Central memory CD4-positive, alpha-beta T cell (primary cell): ENCODE measurements around the gene VDAC1.
A peak's percentile ranks its signal among the peaks of the same experiment; 100 is the strongest.
"Not testable (repeated sequence)": the region's sequence is repeated elsewhere in the genome, so short reads cannot be mapped to it uniquely, and the experiment has no call there.

Experiments
- DNase-seq: peaks from one replicate; pipeline ENCODE4 v3.0.0; 2022

Gene VDAC1

DNA sequence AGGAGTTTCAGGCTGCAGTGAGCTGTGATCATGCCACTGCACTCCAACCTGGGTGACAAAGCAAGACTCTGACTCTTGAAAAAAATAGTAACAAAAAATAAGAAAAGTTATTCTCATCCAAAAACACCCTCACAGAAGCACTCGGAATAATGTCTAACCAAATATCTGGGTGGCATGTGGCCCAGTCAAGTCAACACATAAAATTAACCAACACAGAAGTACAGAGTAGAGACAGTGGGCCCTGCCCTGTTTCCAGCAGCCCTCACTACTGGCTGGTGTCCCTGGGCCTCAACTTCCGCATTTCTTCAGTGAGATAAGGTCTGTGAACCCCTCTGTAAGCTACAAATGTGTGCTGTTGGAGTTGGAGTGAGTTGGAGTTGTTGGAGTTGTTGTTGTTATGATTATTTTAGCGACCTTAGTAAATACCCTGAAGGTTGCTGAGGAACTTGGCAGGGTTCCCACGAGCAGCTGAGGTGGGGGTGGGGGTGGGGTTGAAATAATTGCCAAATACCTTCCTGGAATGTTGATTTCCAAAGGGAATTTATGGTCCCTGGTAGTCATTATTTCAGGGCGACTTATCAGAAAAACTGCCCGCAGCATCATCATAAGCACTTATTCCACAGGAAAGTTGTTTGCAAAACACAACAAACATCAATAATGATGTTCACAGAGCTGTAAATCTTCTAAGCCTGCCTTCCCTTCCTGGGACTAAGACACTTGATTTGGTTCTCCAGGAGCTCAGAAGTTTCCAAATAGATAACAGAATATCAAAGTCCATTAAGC lies 66.5 kb downstream of the VDAC1 start:
- no peak for DNase-seq

DNA sequence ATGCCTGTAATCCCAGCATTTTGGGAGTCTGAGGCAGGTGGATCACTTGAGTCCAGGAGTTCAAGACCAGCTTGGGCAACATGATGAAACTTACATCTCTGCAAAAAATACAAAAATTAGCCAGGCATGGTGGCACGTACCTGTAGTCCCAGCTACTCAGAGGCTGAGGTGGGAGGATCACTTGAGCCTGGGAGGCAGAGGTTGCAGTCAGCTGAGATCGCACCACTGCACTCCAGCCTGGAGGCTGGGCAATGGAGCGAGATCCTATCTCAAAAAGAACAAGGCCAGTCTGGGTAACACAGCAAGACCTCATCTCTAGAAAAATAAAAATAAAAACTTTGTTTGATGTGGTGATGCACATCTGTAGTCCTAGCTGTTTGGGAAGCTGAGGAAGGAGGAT lies 67.1 kb downstream of the VDAC1 start:
- not testable (repeated sequence) for DNase-seq

DNA sequence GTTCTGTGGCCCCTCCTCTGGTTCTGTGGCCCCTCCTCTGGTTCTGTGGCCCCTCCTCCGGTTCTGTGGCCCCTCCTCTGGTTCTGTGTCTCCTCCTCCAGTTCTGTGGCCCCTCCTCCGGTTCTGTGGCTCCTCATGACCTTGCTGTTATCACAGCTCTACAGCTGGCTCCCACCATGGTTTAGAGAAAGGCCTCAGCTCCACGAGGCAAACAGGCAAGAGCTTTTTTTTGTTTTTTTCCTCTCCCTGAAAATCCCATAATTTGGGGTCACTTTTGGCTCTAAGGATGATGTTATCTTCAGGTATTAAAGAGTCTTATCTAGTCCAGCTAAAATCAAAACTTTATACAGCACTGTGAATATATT lies 68.1 kb downstream of the VDAC1 start:
- no peak for DNase-seq

DNA sequence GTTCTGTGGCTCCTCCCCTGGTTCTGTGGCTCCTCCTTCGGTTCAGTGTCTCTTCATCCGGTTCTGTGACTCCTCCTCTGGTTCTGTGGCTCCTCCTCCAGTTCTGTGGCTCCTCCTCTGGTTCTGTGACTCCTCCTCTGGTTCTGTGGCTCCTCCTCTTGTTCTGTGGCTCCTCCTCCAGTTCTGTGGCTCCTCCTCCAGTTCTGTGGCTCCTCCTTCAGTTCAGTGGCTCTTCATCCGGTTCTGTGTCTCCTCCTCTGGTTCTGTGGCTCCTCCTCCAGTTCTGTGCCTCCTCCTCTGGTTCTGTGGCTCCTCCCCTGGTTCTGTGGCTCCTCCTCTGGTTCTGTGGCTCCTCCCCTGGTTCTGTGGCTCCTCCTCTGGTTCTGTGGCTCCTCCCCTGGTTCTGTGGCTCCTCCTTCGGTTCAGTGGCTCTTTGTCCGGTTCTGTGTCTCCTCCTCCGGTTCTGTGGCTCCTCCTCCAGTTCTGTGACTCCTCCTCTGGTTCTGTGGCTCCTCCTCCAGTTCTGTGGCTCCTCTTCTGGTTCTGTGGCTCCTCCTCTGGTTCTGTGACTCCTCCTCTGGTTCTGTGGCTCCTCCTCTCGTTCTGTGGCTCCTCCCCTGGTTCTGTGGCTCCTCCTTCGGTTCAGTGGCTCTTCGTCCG lies 68.7 kb downstream of the VDAC1 start:
- not testable (repeated sequence) for DNase-seq

DNA sequence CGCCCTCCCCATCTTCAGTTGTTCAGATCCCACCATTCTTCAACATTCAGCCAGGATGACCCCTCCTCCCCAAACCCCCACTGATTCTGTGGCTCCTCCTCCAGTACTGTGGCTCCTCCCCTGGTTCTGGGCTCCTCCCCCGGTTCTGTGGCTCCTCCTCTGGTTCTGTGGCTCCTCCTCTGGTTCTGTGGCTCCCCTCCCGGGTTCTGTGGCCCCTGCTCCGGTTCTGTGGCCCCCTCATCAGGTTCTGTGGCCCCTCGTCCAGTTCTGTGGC lies 69.2 kb downstream of the VDAC1 start:
- DNase-seq: no peak

DNA sequence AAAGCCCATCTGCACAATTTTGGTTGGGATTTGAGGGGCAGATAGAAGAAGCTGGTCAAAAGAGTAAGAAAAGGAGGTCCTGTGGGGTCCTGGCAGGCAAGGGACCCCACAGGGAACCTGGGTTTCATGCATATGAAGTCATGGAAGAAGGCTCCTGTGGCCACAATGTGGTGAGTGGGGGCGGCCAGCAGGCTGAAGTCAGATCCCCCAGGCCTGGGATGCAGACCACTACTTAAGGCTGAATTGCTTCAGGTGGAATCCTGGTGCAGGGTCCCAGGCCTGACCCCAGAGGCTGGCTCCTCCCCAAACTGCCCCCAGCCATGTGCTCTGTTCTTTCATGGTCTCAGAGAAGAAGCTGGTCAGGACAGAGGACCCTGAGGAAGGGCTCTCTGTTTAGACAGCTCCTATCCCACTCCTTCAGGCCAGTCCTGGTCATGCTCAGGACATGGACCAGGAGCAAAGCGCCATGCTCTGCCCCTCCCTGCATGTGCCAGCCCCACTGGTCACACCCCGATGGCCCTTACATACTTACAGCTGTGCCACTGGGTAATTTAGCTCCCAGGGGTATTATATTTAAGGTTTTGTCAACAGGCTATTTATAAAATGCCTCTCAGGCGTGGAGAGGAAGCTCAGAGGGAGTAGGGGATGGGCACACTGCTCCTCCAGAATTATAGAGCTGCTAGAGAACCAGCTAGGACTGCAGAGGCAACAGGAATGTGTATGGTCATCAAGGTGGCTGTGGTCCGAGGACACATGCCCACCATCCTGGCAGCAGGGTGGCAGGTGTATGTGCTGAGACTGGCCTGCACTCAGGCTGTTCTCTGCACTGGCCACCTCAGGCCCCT lies 69.7 kb downstream of the VDAC1 start:
- no peak for DNase-seq

DNA sequence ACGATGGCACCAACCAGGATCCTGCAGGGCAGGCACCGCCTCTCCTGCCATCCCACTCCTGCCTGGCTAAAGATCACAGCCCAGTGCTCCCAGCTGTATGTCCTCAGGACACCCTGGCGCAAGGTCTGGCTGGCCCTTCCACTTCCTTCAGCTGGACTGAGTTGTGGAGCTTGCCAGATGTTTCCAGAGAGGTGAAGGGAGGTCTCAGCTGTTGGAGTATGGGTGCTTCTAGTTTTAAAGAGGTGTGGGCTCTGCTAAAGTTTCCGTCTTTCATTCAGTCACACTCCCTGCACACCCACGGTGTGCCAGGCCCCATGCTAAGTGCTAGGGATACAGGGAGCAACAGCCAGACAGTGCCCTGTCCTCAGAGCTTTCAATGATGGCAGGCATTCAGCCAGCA lies 70.5 kb downstream of the VDAC1 start:
- no peak for DNase-seq

DNA sequence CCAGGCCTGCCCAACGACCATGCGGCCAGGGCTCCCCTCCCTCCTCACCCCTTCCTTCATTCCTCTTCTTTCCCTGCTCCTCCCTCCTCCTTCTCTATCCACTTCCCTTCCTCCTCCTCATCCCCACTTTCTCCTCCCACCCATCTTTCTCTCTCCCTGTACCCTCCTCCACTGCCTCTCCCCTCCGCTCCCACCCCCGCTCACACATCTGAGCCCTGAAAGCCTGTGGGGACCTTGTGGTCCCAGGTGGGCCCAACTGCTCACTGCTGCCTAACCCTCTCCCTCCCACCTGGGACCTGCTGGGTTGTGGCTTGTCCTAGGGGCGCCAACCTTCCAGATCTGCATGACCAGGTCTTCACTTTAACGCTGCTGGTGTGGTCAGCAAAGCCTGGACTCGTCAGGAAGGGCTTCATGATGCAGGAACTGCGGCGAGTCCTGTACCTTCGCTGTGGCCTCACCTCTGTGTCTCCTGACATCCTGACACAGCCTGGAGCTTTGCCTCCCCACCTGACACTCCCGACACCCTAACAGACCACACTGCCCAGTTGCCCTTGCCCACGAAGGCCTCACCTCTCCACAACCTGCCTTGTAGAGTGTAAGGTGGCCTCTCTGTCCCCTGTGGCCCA lies 71.0 kb downstream of the VDAC1 start:
- DNase-seq: no peak

DNA sequence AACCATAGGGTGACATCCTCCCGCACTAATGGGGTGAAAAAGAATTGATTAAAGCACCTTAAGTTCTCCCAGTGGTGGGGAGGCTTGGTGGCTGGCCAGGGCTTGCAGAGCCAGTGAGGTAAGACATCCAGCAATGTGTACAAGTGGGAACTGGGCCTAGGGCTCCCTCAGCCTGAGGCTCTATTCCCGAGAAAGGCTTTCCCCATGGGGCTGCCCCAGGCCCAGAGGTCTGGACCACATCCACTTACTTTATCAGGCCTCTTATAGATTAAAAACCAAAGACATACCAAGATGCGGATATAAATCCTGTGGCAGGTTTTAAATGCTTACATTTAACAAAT lies 71.6 kb downstream of the VDAC1 start:
- DNase-seq: no peak

DNA sequence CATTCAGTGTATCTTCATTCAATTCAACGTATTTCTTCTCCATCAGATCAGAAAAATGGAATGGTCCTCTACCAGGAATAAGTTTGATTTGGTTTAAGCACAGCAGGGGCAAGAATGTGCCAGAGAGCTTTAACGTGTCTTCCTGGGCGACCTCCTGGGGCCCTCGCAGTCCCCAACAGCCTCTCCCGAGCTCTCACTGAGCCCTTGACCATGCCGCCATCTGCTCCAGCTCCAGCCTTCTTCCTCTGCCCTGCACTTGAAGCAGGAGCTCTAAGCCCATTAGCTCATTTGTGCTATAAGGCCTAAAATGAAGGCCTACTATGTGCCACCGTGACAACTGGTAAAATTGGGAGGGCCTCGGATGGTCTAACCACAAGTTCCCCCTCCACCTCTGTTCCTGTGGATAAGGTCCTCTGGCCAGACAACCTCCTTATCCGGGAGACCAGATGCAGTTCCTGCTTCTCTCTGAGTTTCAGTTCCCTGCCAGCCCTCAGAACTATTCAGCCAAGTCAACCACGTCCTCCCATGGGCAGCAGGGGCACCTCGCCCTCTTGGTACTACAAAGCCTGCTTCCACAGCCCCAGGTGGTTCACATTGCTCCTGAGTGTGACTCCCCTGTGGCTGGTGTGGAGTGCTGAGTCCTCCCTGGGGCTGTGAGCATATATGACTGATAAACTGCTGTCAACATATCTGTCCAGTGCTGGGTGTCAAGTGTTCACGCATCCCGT lies 72.2 kb downstream of the VDAC1 start:
- no peak for DNase-seq

DNA sequence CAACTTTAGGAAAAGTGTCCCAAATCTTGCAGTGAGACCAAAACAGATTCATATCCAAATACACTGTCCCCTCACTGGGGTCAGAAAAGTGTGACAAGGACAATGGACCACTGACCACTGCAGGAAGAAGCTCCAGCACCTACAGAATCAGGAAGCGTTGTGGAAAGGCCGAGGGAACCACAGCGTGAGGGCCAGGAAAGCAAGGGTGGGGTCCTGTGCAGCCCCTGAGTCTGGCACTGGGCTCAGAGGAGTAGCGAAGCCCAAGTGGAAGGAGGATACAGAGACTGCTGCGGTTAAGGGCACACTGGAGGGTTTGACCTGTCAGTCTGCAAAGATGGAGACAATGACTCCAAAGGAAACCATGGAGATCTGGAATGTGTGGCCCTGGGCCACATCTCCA lies 73.2 kb downstream of the VDAC1 start:
- DNase-seq: no peak

DNA sequence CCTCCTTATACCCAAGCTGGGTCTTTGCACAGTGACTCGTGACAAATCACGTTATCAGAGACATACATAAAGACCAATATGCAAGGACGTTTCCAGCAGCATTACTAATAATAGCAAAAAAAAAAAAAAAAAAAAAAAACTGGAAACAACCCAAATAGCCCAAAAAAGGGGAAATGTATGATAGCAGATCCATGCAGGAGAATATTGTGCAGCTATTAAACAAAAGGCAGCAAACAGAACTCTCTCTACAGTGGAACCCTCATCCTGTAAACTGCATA lies 74.0 kb downstream of the VDAC1 start:
- no peak for DNase-seq

DNA sequence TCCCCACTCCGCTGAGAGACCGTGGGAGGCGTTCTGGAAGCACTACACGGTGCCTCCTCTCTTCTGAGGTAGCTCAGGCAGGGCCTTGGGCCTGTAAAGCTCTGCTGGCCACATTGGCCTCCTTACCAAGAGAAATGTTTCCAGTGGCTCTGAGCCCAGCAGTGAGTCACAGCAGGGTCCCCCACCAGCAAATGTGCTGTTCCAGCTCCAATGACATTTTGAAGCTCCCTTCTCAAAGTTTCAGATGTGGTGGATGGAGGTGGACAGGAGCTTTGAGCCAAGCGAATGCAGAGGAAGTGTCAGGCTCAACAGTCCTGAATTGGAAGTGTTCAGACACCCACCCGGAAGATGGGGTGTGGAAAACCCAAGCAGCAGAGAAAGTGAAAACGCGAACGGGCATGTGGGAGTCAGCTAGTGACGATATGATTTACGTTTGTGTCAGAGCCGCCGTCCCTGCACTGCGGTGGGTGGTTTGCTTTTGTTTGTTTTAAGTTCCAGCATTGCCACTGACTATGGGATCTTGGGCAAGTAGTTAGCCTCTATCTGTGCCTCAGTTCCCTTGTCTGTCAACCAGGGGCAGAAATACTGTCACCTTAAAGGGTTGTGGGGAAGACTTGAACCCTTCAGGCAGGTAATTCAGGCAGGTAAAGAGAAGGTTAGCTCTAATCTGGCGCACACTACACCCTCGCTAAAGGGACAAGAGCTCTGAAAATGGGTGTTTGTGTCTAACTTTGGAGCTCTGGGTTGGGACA lies 74.5 kb downstream of the VDAC1 start:
- DNase-seq: peak; percentile 63

DNA sequence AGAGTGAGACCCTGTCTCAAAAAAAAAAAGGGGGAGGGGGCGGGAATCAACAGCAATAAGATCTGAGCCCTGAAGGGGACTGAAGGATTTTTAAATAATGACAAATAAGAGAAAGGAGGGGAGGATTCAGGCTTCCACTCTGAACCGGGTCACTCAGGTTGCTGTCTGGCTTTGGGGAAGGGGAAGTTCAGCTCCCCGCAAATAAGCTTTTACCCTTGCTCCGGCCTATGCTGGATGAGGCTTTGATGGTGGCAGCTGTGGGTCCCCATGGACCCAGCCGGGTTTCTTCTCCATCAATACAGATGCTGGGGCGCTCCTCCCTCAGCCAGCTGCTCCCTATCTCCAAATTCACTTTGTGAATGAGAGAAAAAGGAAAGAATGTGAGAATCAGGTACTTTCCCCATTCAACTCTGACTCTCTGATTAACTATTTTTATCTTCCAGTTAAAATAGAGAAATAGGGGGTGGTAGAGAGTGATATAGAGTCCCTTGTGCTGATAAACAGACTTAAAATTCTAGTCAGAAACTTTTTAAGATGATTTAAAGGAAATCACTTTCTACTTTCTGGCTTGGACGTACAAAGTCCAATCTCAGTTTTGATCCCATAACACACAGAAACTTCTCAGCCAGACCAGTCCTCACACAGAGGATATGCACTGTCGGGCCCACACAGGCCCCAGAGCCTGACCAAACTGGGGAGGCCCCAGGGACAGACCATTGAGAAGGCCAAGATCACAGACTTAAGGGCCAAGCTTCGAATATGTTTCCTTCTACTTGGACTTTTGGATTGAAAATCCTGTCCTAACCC lies 76.0 kb downstream of the VDAC1 start:
- no peak for DNase-seq

DNA sequence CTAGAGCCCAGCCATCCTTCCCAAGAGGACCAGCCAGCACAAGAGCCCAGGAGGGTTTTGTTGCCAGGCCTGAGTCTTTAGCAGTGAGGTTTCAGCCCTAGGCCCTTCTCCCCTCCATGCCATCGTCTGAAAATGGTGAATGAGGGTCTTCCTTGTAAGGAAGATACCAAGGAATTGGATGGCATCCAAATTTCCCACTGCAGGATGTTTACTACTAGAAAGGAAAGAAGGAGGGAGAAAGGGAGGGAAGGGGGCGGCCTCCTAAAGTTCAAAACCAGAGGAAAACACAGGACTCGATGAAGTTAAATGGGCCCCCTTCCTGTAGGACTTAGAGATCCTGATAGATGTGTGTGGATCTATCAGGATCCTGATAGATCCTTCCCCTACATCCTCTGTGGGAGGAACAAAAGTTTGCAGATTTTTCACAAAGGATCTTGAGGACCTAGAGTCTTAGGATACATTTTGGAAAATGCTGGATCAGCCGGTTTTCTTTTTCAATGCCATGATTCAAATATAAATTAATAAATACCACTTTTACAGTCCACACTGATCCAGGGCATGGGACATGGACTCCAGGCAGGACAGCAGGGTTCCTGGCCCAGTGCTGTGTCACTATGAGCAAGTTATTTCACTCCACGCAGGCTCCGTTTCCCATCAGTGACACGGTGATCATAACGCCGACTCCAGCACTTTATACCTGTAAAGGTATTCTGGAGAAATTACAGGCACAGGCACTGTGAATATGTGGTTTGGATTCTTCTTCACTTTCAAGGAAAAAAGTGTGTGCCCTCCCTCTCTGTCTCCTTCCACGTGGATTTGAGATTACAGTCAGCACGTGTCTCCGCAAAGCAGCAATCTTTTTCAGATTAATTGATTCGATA lies 77.2 kb downstream of the VDAC1 start:
- no peak for DNase-seq

DNA sequence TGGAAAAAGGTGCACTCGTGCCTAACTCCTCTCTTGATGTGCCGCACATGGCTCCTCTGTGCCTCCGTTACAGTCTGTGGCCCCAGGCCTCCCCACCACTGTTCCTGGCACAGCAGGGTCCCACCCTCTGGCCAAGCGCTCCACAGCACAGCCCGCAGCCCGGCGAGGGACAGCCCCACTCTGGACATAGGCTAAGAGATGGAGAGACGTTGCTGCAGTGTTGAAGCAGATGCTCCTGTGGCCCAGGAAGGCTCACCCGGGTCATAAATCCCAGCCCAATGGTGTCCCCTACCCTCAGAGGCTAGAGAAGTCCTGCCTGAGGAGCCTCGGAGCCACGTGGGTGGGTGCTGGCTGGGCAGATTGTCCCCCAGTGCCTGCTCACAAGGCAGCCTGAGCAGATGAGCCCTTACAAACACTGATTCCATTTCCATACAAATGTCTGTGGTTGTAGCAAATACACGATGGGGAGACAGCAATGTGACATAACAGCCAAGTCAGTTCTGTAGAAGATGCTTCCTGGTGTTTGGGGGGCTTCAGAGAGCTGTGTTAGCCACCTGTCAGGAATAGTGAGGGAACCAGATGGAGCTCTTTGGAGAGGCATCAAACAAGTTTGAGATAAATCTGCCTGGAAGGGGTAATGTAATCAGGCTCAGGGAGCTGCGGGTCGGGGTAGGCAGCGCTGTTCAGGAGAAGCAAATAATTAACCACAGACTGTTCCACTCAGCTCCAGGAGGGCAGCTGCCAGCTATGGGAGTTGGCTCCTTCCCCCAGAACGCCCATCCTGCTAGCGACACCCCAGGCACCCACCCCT lies 78.1 kb downstream of the VDAC1 start:
- no peak for DNase-seq

DNA sequence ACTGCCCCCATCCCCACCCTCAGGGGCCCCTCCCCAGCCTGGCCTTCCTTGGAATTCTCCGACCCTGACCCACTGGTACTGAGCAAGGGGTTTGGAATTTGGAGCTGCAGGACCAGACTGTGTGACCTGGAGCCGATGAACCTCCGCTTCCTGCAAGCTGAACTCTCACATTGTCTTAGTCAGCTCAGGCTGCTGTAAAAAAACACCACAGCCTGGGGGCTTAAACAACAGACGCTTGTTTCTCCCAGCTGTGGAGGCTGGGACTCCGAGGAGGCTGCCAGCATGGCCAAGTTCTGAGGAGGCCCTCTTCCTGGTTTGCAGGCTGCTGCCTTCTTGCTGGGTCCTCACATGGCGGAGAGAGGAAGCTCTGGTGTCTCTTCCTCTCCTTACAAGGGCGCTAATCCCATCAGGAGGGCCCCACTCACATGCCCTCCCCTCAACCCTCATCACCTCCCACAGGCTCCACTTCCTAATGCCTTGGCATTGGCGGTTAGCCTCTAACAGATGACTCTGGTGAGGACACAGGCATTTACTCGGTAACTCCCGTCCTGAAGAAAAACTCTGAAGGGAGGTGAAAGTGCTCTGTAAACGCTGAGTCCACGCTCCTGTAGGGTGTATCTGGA lies 78.8 kb downstream of the VDAC1 start:
- DNase-seq: no peak

DNA sequence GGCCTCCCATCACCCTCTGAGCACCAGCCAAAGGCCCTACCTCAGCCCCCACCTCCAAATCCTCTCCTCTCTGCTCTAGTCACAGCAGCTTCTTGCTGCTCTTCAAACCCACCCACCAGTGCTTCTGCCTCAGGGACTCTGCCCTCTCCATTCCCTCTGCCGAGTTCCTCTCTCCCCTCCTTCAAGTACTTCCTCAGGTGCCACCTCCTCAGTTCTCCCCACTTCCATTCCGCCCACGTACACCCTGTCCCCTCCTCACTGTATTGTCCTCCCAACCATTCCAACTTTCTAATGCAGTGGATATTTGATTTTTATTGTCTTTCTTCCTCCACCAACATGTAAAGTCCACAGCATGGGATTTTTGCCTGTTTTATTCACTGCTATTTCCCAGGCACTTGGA lies 79.5 kb downstream of the VDAC1 start:
- no peak for DNase-seq

DNA sequence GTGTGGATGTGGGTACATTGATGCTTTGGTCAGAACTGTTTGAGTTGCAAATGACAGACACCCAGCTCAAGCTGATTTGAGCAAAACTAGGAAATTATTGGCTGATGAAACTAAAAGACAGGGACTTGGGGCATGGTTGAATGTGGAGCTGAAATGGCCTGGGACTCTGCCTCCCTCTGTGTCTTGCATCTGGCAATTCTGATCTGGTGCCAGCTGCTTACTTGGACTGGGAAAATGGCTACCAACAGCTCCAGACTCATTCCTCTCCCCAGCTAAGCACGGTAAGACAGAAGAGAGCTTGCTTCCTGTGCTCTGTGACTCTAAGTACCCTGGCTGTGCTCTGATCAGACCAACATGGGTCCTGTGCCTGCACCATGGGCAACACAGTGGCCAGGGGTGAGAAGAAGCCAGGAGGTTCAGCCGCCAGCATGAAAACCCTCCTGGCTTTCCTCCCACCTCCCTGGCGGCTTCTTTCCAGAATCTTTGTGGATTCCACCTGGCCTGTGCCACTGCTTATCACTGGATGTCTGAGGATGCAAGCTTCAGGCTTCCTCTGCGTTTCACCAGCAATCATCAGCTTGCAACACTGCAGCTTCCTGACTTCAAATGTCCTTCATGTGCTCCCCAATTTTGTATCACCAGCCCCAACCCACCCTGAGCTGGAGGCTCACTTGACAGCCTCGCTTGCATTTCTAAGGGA lies 80.4 kb downstream of the VDAC1 start:
- no peak for DNase-seq
